NCI-H1694 treated with DMSO at 0.1 percent for 48 hours (cell line): ENCODE data around the gene PLXNC1.

ENCODE experiments used
- DNase-seq: peaks from one replicate; lab custom pipeline; 2025; lab: John Stamatoyannopoulos, UW

PLXNC1 gene

GRCh38 chr12:94204499-94205247 lies 56.3 kb downstream of the PLXNC1 start:
- no peak for DNase-seq

GRCh38 chr12:94205822-94206221 lies 57.4 kb downstream of the PLXNC1 start:
- DNase-seq = no peak

- DNase-seq = no peak
Measured at GRCh38 chr12:94206886-94207285, 58.5 kb downstream of the PLXNC1 start.

- no peak for DNase-seq
Measured at GRCh38 chr12:94207467-94207848, 59.1 kb downstream of the PLXNC1 start.

- no peak for DNase-seq
Measured at GRCh38 chr12:94207849-94208621, 59.7 kb downstream of the PLXNC1 start.

GRCh38 chr12:94208622-94208966 lies 60.2 kb downstream of the PLXNC1 start:
- no peak for DNase-seq

- DNase-seq = no peak
Measured at GRCh38 chr12:94209240-94209639, 60.9 kb downstream of the PLXNC1 start.

- DNase-seq = no peak
Measured at GRCh38 chr12:94211021-94211420, 62.6 kb downstream of the PLXNC1 start.

GRCh38 chr12:94218233-94218632 lies 69.9 kb downstream of the PLXNC1 start:
- DNase-seq = no peak

GRCh38 chr12:94219622-94220302 lies 71.4 kb downstream of the PLXNC1 start:
- DNase-seq = no peak

- DNase-seq = no peak
Measured at GRCh38 chr12:94220804-94221203, 72.4 kb downstream of the PLXNC1 start.

GRCh38 chr12:94222351-94223084 lies 74.1 kb downstream of the PLXNC1 start:
- no peak for DNase-seq

- DNase-seq = no peak
Measured at GRCh38 chr12:94223842-94224241, 75.5 kb downstream of the PLXNC1 start.

GRCh38 chr12:94225506-94225905 lies 77.1 kb downstream of the PLXNC1 start:
- DNase-seq = no peak

GRCh38 chr12:94225947-94226630 lies 77.7 kb downstream of the PLXNC1 start:
- DNase-seq = no peak

- DNase-seq = no peak
Measured at GRCh38 chr12:94227066-94227465, 78.7 kb downstream of the PLXNC1 start.

GRCh38 chr12:94228488-94228907 lies 80.1 kb downstream of the PLXNC1 start:
- DNase-seq = no peak

- no peak for DNase-seq
Measured at GRCh38 chr12:94229902-94230301, 81.5 kb downstream of the PLXNC1 start.

GRCh38 chr12:94230357-94230905 lies 82.1 kb downstream of the PLXNC1 start:
- DNase-seq = no peak

- DNase-seq = no peak
Measured at GRCh38 chr12:94231709-94232108, 83.3 kb downstream of the PLXNC1 start.

- no peak for DNase-seq
Measured at GRCh38 chr12:94235848-94236247, 87.5 kb downstream of the PLXNC1 start.
